ENCODE results near the gene ARID1A.
"Not testable (repeated sequence)": the region's sequence is repeated elsewhere in the genome, so short reads cannot be mapped to it uniquely, and the experiment has no call there.

ARID1A gene

GRCh38 chr1:26794391-26794790 is 98.6 kb downstream of the ARID1A start:
- no peak overlapping the region for H3K23ac ChIP-seq (ENCODE audit: low read length)
- no CpG with 5 or more reads among the region's 5 CpGs for WGBS (ENCODE audit: extremely low coverage, insufficient coverage, low lambda C conversion rate)

GRCh38 chr1:26797627-26798026 is 101.8 kb downstream of the ARID1A start:
- H2BK120ac ChIP-seq (ENCODE audit: low read depth, low read length), result no peak overlapping the region

More at GRCh38 chr1:26794391-26794790, 98.6 kb downstream of the ARID1A start:
- Histone ChIP-seq H2BK5ac (ENCODE audit: low read length) (no peak overlapping the region), H3K4me2 (ENCODE audit: low read length) (no peak overlapping the region), H3K27me3 (ENCODE audit: insufficient read depth, low read length, poor library complexity) (no peaks in the 10 kb centered on the region), H4K8ac (ENCODE audit: low read depth, low read length) (no peak overlapping the region), H4K5ac (ENCODE audit: low read length) (no peak overlapping the region), H3K79me1 (ENCODE audit: low read length) (peaks cover 1% of the 10 kb centered on the region), H3K4me3 (ENCODE audit: low read length) (no peak overlapping the region), H2BK15ac (replicated peaks; ENCODE audit: low read depth) (no peak overlapping the region), H3K4me1 (ENCODE audit: control insufficient read depth, low read depth, low read length) (peaks cover 4% of the 10 kb centered on the region), H2BK120ac (ENCODE audit: low read depth, low read length) (no peak overlapping the region), H3K27ac (ENCODE audit: low read depth, low read length) (no peak overlapping the region), H3K56ac (ENCODE audit: low read length) (no peak overlapping the region), H3K18ac (ENCODE audit: low read length) (no peak overlapping the region), H3K36me3 (ENCODE audit: control insufficient read depth, insufficient read depth, low read length) (no peaks in the 10 kb centered on the region), H2AK5ac (ENCODE audit: low read length) (no peak overlapping the region), H3K4ac (ENCODE audit: low read depth, low read length) (no peak overlapping the region), H3K9ac (ENCODE audit: low read length) (no peak overlapping the region), H3K79me2 (ENCODE audit: control insufficient read depth, insufficient read depth, low read length) (no peaks in the 10 kb centered on the region)
- DNase-seq, result no peak

GRCh38 chr1:26799479-26800142 is 103.8 kb downstream of the ARID1A start:
- no peaks in the 10 kb centered on the region for H3K36me3 ChIP-seq (ENCODE audit: control insufficient read depth, insufficient read depth, low read length)

More at GRCh38 chr1:26797627-26798026, 101.8 kb downstream of the ARID1A start:
- H3K4me1 ChIP-seq (ENCODE audit: control insufficient read depth, low read depth, low read length), result peaks cover 10% of the 10 kb centered on the region
- no CpG with 5 or more reads among the region's 2 CpGs for WGBS (ENCODE audit: extremely low coverage, insufficient coverage, low lambda C conversion rate)
- H3K56ac ChIP-seq (ENCODE audit: low read length), result no peak overlapping the region
- no peaks in the 10 kb centered on the region for H3K79me1 ChIP-seq (ENCODE audit: low read length)
- no peak overlapping the region for H2AK5ac ChIP-seq (ENCODE audit: low read length)
- no peak overlapping the region for H2BK5ac ChIP-seq (ENCODE audit: low read length)
- no peak for DNase-seq
- no peak overlapping the region for H3K23ac ChIP-seq (ENCODE audit: low read length)
- no peak overlapping the region for H3K4me3 ChIP-seq (ENCODE audit: low read length)
- no peaks in the 10 kb centered on the region for H3K79me2 ChIP-seq (ENCODE audit: control insufficient read depth, insufficient read depth, low read length)
- no peak overlapping the region for H3K9ac ChIP-seq (ENCODE audit: low read length)
- H4K8ac ChIP-seq (ENCODE audit: low read depth, low read length), result no peak overlapping the region
- H3K4ac ChIP-seq (ENCODE audit: low read depth, low read length), result no peak overlapping the region
- no peak overlapping the region for H3K18ac ChIP-seq (ENCODE audit: low read length)
- no peak overlapping the region for H3K4me2 ChIP-seq (ENCODE audit: low read length)
- H4K5ac ChIP-seq (ENCODE audit: low read length), result no peak overlapping the region
- no peak overlapping the region for H3K27ac ChIP-seq (ENCODE audit: low read depth, low read length)
- H3K36me3 ChIP-seq (ENCODE audit: control insufficient read depth, insufficient read depth, low read length), result no peaks in the 10 kb centered on the region
- no peak overlapping the region for H2BK15ac ChIP-seq (replicated peaks; ENCODE audit: low read depth)
- no peaks in the 10 kb centered on the region for H3K27me3 ChIP-seq (ENCODE audit: insufficient read depth, low read length, poor library complexity)

GRCh38 chr1:26803932-26804331 is 108.1 kb downstream of the ARID1A start:
- H2BK120ac ChIP-seq (ENCODE audit: low read depth, low read length); H3K4me1 ChIP-seq (ENCODE audit: control insufficient read depth, low read depth, low read length); H3K56ac ChIP-seq (ENCODE audit: low read length); H3K4me2 ChIP-seq (ENCODE audit: low read length); H3K79me1 ChIP-seq (ENCODE audit: low read length); H3K36me3 ChIP-seq (ENCODE audit: control insufficient read depth, insufficient read depth, low read length); H3K27me3 ChIP-seq (ENCODE audit: insufficient read depth, low read length, poor library complexity); DNase-seq; H3K18ac ChIP-seq (ENCODE audit: low read length); H3K27ac ChIP-seq (ENCODE audit: low read depth, low read length); H3K79me2 ChIP-seq (ENCODE audit: control insufficient read depth, insufficient read depth, low read length); H2BK5ac ChIP-seq (ENCODE audit: low read length); H3K4ac ChIP-seq (ENCODE audit: low read depth, low read length); H3K9ac ChIP-seq (ENCODE audit: low read length); H3K23ac ChIP-seq (ENCODE audit: low read length); H4K8ac ChIP-seq (ENCODE audit: low read depth, low read length); H2BK15ac ChIP-seq (replicated peaks; ENCODE audit: low read depth); H4K5ac ChIP-seq (ENCODE audit: low read length); H3K4me3 ChIP-seq (ENCODE audit: low read length); H2AK5ac ChIP-seq (ENCODE audit: low read length): not testable (repeated sequence)
- WGBS (ENCODE audit: extremely low coverage, insufficient coverage, low lambda C conversion rate), result no CpG with 5 or more reads among the region's 36 CpGs

More at GRCh38 chr1:26799479-26800142, 103.8 kb downstream of the ARID1A start:
- Histone ChIP-seq H3K23ac (ENCODE audit: low read length) (peak overlapping the region; percentile 85), H3K4me2 (ENCODE audit: low read length) (peak overlapping the region; percentile 3), H3K18ac (ENCODE audit: low read length) (no peak overlapping the region), H3K79me2 (ENCODE audit: control insufficient read depth, insufficient read depth, low read length) (no peaks in the 10 kb centered on the region), H3K56ac (ENCODE audit: low read length) (peak overlapping the region; percentile 78), H3K4me3 (ENCODE audit: low read length) (no peak overlapping the region), H3K79me1 (ENCODE audit: low read length) (no peaks in the 10 kb centered on the region), H2BK120ac (ENCODE audit: low read depth, low read length) (no peak overlapping the region), H4K8ac (ENCODE audit: low read depth, low read length) (no peak overlapping the region), H3K9ac (ENCODE audit: low read length) (peak overlapping the region; percentile 23), H3K27ac (ENCODE audit: low read depth, low read length) (peak overlapping the region; percentile 7), H3K4me1 (ENCODE audit: control insufficient read depth, low read depth, low read length) (peaks cover 10% of the 10 kb centered on the region), H3K27me3 (ENCODE audit: insufficient read depth, low read length, poor library complexity) (no peaks in the 10 kb centered on the region), H2AK5ac (ENCODE audit: low read length) (peak overlapping the region; percentile 47), H2BK15ac (replicated peaks; ENCODE audit: low read depth) (no peak overlapping the region), H4K5ac (ENCODE audit: low read length) (peak overlapping the region; percentile 51), H3K4ac (ENCODE audit: low read depth, low read length) (no peak overlapping the region), H2BK5ac (ENCODE audit: low read length) (peak overlapping the region; percentile 81)
- DNase-seq, result peak; percentile 83
- WGBS (ENCODE audit: extremely low coverage, insufficient coverage, low lambda C conversion rate), result no CpG with 5 or more reads among the region's 5 CpGs

- H3K9ac ChIP-seq (ENCODE audit: low read length); H3K27me3 ChIP-seq (ENCODE audit: insufficient read depth, low read length, poor library complexity); H4K5ac ChIP-seq (ENCODE audit: low read length); H3K18ac ChIP-seq (ENCODE audit: low read length); H3K79me2 ChIP-seq (ENCODE audit: control insufficient read depth, insufficient read depth, low read length); H3K4me3 ChIP-seq (ENCODE audit: low read length); H3K79me1 ChIP-seq (ENCODE audit: low read length); H3K4me2 ChIP-seq (ENCODE audit: low read length); H2AK5ac ChIP-seq (ENCODE audit: low read length); H2BK15ac ChIP-seq (replicated peaks; ENCODE audit: low read depth); H2BK5ac ChIP-seq (ENCODE audit: low read length); H3K23ac ChIP-seq (ENCODE audit: low read length); H2BK120ac ChIP-seq (ENCODE audit: low read depth, low read length); H3K56ac ChIP-seq (ENCODE audit: low read length); H3K27ac ChIP-seq (ENCODE audit: low read depth, low read length); H3K4ac ChIP-seq (ENCODE audit: low read depth, low read length); H3K4me1 ChIP-seq (ENCODE audit: control insufficient read depth, low read depth, low read length); H4K8ac ChIP-seq (ENCODE audit: low read depth, low read length); H3K36me3 ChIP-seq (ENCODE audit: control insufficient read depth, insufficient read depth, low read length): not testable (repeated sequence)
- no CpG with 5 or more reads among the region's 11 CpGs for WGBS (ENCODE audit: extremely low coverage, insufficient coverage, low lambda C conversion rate)
- DNase-seq, result peak; percentile 89
These were observed 114.3 kb downstream of the ARID1A start for GRCh38 chr1:26810105-26810504.

- H3K4me3 ChIP-seq (ENCODE audit: low read length), result no peak overlapping the region
- H3K27me3 ChIP-seq (ENCODE audit: insufficient read depth, low read length, poor library complexity), result no peaks in the 10 kb centered on the region
- WGBS (ENCODE audit: extremely low coverage, insufficient coverage, low lambda C conversion rate), result no CpG with 5 or more reads among the region's 4 CpGs
- no peaks in the 10 kb centered on the region for H3K4me1 ChIP-seq (ENCODE audit: control insufficient read depth, low read depth, low read length)
- H3K27ac ChIP-seq (ENCODE audit: low read depth, low read length), result no peak overlapping the region
- no peak overlapping the region for H3K9ac ChIP-seq (ENCODE audit: low read length)
- no peak overlapping the region for H2BK15ac ChIP-seq (replicated peaks; ENCODE audit: low read depth)
- H3K4me2 ChIP-seq (ENCODE audit: low read length), result no peak overlapping the region
- H3K18ac ChIP-seq (ENCODE audit: low read length), result no peak overlapping the region
- H2BK5ac ChIP-seq (ENCODE audit: low read length), result no peak overlapping the region
- H3K23ac ChIP-seq (ENCODE audit: low read length), result no peak overlapping the region
- no peak for DNase-seq
- H3K36me3 ChIP-seq (ENCODE audit: control insufficient read depth, insufficient read depth, low read length), result no peaks in the 10 kb centered on the region
- no peak overlapping the region for H2AK5ac ChIP-seq (ENCODE audit: low read length)
- H3K56ac ChIP-seq (ENCODE audit: low read length), result no peak overlapping the region
- H3K4ac ChIP-seq (ENCODE audit: low read depth, low read length), result no peak overlapping the region
- H4K8ac ChIP-seq (ENCODE audit: low read depth, low read length), result no peak overlapping the region
- no peaks in the 10 kb centered on the region for H3K79me1 ChIP-seq (ENCODE audit: low read length)
- no peaks in the 10 kb centered on the region for H3K79me2 ChIP-seq (ENCODE audit: control insufficient read depth, insufficient read depth, low read length)
- no peak overlapping the region for H4K5ac ChIP-seq (ENCODE audit: low read length)
- no peak overlapping the region for H2BK120ac ChIP-seq (ENCODE audit: low read depth, low read length)
These were observed 115.2 kb downstream of the ARID1A start for GRCh38 chr1:26811057-26811456.

Data from mesendoderm (in vitro differentiated cells).